Activated CD8-positive, alpha-beta memory T cell treated with anti-CD3 and anti-CD28 coated beads for 1 hour (primary cell): Measurements from ENCODE around the gene COMMD4.
A peak's percentile ranks its signal among the peaks of the same experiment; 100 is the strongest.

ENCODE experiments used
- DNase-seq, 2 donors: peaks; one replicate each; pipeline ENCODE4 v3.0.0-alpha.2; 2020; ENCODE audit warnings: low read depth in 1 of 2; ENCODE audit errors: extremely low read depth in 1 of 2

The COMMD4 gene

DNA sequence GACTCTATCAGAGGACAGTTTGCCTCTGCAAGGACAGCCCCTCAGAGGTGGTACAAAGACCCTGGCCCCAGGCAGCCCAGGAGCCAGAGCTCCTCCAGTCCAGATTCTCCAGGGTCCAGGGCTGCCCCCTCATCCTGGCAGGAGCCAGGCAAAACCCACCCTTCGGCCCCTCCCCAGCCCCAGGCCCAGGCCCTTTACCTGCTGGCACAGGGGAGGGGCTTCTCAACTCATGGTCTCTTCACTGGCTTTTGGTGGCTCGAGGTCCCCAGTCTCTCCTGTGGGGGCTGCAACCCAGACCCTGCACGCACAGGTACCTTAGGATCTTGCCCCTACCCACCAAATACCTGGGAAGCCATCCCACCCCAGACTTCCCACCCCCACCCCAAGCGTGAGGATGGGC lies 19.5 kb downstream of the COMMD4 start:
- no peak for DNase-seq

DNA sequence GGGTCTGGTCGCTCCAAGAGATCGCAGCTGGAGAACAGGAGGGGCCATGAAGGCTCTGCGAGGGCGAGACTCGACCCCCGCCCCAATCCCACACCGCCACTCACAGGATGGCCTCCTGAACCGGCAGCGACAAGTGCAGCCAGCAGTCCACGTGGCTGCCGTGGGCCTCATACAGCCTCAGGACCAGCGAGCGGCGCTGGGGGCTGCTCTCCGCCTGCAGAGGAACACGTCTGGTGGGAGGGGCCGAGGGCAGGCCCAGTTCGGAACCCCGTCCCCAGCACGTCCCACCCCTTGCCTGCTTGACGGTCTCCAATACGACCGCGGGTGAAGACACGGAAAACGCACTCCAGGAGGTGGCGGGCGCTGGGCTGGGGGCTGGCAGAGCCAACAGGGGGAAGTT lies 20.1 kb downstream of the COMMD4 start:
- no peak for DNase-seq

DNA sequence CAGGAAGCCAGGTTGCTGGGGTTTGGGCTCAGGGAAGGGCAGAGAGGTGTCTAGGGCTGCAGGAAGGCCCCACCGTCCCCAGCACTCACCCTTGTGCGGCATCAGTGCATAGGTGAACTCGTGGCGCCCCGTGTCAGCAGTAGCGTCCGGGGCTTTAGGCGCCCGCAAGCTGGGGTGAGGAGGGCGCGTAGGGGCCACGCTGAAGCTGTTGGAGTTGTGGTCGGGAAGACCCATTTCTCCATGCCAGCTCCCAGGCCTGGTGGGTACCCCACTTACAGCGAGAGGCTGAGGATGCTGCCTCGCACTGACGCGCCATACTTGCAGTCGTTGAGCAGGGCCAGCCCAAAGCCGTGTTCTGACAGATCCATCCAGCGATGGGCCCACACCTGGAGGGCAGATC lies 20.7 kb downstream of the COMMD4 start:
- no peak for DNase-seq

DNA sequence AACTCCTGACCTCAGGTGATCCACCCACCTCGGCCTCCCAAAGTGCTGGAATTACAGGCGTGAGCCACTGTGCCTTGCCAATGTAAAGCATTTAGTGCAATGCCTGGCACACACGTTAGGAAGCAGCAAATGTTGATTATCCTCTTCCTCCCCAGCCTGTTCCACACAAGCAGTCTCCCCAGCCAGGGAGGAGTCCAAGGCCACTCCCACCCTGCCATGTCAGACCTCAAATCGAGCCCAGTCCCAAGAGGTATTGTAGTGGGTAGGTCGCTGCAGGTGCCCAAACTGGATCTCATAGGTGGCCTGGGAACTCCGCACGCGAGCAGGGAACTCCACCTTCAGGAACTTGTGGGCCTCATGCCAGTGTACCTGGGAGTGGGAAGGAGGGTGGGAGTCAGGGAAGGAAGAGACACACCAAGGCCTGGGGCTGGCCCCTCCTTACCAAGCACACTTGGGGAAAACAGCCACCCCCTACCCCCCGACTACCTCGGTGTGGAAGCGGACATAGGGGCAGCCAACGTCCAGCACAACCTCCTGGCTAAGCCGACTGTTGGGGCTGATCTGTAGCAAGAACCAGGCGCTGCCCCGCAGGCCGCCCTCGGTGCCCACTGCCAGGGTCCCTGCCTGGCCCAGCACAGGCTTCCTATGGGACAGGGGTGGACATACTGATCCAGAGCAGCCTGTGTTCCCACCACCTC lies 22.3 kb downstream of the COMMD4 start:
- DNase-seq = no peak

DNA sequence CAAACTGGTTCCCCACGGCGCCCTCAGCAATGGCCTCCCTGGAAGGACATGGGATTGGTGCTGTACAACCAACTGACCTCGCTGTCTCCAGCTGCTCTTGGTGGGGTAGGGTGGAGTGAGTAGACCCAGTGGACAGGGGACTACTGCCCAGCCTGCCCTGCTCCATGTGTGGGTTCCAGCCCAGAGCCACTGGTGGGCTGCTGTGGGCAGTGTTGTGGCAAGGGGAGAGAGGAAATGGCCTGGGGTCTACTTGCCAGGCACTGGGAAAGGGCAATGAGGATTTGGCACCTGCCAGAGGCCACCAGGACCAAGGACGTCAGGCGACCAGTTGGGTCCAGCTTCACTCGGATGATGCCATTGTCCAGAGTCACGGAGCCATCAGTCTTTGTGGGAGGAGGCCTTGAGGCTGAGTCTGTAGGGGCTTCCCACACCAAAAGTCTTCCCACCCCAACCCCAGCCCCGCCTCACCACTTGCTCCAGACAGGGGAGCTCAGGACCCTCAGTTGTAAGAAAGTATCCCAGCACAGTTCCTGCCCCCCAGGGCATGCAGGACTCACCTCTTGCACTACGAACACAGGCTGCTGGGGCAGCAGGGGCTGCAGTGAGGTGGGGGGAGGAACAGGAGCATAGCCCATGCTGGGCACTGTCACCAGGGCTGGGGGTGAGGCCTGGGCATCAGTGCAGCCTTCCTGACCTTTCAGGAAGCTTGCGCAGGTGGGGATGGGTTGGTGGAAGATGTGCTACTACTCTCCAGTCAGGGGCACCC lies 23.1 kb downstream of the COMMD4 start:
- no peak for DNase-seq

DNA sequence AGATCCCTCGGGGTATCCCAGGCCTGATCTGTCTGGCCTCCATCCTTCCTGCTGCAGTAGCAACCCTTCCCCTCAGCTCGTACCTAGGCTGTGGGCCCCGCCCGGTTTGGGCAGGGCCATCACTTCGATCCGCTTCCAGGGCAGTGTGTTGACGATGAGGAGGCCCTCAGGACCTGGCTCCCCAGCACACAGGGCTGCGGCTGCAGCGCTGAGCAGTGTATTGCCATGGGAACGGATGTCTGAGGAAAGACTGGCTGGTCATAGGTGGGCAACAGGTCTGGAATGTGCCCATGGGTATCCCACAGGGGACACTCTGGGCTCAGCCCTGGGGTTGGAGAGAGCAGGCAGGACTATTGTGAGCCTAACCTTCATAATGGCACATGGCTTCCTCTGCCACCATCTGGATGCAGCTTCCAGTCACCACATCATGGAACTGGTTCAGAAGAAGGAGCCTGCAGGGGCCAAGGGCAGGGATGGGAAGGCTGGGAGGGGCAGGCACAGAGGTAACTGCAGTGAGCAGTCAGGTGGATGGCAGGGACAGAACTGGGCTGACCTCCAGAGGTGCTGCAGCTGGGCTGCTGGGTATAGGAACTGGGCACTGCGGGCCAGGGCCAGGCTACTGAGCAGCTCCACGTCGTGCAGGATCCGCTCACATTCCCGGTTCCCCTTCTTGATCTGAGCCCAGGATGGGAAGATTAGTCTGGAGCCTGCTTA lies 23.8 kb downstream of the COMMD4 start:
- DNase-seq = no peak

DNA sequence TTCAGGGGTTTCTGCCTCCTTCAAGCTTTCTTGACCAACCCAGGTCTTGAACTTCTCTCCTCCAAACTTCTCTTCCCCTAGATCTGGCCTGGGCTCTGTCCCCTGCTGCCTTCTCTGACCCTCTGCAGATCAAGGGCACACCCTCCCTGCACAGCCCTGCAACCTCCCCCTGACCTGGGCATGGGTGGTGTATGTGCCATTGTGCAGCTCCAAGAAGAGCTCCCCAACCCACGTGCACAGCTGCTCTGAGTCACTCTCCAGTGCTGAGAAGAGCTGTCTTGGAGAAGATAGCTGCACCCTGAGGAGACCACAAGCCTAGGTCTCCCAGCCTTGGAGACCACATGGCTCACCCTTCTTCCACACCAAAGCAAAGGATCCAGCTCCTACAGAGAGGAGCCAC lies 24.5 kb downstream of the COMMD4 start:
- DNase-seq = no peak

DNA sequence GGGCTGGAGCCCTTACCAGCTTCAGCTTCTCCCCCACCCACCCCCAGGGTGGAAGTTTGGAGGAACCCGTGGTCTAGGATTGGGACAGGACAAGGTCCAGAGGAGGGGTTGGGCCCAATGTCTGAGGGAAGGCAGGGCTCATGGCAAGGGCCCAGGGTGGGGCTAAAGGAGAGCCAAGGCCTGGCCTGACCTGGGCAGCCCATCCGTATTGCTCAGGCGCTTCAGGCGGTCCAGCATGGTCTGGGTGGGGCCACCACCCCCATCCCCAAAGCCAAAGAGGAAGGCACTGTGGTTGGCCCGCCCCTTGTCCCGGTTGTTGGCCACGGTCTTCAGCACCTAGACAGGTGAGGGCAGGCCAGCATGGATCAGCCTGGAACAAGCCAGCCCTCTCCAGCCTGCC lies 25.0 kb downstream of the COMMD4 start:
- DNase-seq = no peak

DNA sequence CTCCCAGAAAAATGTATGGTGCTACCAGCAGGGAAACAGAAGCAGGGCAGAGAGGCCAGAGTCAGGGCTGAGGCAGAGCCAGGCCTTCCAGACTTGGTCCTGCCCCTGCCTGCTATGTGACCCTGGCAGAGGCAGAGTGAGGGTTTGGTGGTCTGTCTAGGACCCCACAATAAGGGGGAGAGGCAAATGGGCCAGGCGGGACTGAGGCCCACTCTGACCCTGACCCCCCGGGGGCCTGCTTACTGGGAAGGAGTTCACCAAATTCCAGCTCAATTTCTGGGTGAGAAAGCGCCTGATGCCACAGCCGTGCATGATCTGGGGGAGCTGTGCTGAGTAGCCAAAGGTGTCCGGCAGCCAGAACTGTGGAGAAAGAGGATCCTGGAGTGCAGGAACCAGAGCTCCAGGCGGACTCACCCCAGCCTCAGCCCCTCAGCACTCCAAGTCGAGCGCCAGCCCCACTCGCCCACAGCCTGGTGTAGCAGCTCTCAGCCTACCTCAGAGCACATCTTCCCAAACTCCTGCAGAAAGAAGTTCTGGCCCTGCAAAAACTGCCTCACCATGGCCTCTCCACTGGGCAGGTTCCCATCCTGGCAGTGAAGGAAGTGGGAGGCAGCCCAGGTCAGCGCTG lies 25.6 kb downstream of the COMMD4 start:
- DNase-seq = no peak

DNA sequence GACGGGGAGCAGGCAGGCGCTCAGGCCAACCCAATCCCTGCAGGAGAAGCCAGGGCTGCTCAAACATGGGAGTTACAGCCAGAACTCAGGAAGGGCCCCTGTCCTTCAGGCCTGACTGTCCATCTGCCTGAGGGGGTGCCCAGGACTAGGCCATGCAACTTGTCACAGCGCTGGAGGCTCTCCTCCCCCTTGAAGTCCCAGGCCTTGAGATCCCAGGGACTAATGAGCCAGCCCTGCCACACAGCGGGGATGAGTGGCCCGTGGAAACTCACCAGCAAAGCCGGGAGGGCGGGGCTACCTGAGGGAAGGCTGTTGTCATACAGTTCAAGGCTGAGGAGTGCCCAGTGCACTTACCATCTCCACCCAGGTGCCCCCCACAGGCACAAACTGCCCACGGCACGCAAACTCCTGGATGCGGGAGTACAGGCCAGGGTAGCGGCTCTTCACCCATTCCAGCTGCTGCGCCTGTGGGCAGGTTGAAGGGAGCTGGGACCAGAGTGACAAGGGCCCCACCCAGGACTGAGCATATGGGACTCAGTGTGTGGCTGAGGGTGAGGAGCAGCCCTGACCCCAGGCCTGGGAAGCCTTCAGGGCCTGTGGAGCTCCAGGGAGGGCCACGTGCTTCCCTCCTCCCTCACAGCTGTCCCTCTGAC lies 26.3 kb downstream of the COMMD4 start:
- DNase-seq = no peak

DNA sequence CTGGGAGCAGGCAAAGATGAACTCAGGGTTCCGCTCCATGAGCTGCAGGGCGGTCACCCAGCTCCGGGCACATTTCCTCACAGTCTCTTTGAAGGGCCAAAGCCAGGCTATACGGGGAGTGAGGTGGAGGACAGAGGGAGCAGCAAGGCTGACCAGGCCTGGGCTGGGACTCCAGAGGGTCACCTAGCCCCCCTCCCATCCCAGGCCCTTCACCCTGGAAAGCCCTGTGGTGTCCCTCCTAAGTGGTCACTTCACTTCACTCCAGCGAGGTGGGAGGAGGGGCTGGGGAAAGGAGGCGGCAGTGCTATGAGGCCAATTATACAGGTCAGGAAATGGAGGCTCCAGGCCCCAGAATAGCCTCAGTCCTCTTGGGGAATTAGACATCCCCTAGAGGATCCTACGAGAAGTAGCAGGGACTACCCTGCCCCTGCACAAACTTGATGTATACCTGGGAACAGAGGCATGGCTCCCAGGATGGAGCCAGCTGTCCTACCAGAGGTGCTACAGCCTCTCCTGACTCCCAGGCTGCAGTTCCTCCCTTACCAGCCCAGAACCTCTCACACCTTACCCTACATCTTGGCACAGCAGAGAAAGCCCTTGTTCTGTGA lies 26.9 kb downstream of the COMMD4 start:
- DNase-seq = no peak

DNA sequence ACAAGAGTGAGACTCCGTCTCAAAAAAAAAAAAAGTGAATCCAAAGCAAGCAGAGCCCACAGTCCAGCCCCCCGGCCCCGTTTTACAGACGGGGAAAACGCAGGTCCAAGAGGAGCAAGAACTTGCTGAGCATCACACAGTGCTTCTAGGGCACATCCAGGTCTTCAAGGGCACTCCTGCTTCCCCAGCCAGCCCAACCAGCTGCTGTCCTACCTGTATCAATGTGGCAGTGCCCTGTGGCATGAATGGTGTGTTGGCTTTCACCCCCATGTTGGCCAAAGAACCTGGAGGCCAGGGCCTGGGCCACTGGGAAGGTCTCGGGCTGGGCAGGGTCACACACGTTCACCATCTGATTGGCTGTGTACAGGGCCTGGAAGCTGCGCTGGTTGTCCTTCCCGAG lies 27.9 kb downstream of the COMMD4 start:
- no peak for DNase-seq

DNA sequence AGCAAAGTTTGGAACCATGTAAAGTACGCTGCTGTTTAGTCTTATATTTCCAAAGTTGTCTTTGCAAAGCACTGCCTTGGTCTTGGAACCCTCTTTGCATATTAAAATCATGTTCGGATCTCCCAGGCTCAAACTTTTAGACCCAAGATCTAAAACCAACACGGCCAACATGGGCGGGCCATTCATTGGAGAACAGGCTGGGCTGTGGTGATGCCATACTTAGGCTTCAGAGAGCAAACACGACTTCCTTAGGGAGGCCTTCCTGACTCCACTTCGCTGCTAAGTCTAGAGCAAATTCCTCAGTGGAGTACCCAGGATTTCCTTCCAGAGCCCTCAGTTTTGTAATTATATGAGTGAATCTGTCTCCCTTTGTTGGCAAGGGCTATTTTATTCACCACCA lies 29.0 kb downstream of the COMMD4 start:
- DNase-seq = no peak

DNA sequence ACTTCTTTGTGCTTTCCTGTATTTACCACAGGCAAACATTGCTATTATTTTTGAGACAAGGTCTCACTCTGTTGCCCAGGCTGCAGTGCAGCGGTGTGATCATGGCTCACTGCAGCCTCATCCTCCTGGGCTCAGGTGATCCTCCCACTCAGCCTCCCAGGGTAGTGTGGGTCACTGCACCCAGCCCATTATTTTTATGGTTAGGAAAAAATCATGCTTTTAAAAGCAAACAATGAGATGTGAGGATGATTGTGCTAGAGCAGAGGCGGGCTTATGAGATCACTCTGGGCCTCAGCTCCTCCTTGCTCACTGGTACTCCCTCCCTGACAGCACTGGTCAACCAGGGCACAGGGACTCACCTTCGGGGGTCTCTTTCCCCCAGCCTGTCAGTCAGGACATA lies 30.3 kb downstream of the COMMD4 start:
- DNase-seq = no peak

DNA sequence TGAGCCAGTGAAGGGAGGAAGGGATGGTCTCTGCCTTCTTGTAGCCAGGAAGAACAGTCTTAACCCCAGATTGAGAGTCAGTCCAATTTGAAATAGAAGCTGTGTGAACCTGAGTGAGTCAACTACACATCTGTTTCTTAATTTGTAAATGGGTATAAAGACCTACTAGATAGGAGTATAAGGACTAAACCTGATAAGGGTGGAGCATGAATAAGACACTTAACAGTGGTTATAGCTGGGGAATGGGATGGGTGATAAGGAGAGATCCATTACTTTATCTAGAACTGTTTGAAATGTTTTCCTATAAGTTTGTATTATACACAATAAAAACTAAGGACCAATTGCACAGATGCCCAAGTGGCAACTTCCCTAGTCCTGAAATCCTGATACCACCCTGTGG lies 31.1 kb downstream of the COMMD4 start:
- no peak for DNase-seq

DNA sequence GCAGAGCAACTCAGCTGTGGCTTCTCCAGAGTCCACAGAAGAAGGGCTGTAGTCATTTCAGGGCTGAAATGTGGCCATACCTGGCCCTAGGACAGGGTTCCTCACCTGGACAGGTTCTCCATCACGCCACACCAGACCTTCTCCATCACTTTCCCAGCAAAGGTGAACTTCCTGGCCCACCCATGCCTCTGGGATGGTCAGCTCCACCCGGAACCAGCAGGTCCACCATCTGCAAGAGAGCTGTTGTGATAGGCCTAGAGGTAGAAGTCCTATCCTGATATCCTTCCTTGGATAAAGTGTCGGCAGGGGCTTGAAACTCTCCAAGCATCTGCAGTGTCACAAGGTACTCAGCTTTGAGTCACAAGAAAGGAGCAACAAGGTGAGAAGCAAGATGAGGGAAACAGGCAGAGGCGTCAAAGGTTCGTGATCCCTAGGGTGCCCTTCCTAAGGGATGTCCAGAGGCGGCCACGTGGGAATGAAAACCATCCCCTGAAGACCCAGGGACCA lies 31.6 kb downstream of the COMMD4 start:
- DNase-seq = no peak

DNA sequence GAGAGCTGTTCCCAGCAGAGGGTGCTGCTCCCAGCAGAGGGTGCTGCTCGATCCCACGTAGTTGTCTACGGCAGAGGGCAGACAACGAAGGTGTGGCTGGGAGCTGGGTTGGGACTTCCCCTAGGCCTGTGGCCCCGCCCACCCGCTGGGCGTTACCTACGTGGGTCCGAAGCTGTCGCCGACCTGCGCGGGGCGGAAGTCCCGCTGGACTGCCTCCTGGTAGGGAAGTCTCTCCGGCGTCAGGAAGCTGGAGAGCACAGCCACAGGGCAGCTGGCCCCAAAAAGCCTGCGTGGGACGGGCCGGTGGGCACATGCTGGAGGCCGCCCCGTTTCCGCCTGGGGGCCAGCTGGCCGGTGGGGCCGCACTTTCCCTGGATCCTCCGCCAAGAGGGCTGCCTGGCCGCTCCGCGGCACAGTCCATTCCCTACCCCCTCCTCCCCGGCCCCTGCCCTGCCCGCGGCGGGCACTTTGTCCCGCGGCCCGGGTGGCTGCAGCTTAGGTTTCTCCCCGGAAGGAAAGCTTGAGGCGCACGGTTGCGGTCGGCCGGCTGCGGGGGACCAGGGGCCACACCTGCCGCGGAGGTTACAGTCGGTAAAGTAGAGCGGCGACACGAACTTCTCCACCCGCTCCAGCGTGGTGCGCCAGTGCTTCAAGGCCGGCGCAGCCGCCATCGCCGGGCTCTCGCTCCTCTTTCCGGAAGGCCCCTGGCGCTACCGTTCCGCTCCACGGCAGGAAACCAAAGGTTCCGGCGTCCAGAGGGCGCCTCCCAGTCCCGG lies 32.2 kb downstream of the COMMD4 start, which contains the start of gene MAN2C1:
MAN2C1 (minus strand) TSS at position 695 of the 776 bp plus-strand sequence; CDS start at position 671, 24 bp downstream.
- DNase-seq = peak; percentile 68 to 81

DNA sequence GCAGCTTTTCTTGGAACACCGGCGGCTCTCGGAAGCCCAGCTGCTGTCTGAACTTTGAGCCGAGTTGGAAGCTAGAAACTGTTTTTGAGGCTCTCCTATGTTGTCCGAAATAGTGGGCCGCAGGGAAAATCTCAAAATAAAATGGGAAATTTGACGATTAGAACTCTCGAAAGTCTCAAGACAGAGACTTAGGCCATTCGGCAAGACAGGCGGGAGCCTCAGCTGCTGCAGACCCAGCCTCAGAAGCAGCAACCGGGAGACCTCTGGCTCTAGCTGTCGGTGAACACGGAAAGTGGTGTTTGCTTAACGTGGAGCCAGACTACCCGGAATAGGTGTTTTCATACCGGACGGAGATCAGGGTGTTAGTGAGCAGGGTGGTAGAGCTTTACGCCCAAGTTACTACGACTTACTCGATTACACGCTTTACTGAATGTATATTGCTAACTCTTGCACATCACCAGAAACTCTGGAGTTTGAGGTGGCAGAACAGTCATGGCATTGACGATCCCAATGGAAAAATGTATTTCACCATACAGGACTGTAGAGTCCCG lies 32.9 kb downstream of the COMMD4 start:
- no peak for DNase-seq

DNA sequence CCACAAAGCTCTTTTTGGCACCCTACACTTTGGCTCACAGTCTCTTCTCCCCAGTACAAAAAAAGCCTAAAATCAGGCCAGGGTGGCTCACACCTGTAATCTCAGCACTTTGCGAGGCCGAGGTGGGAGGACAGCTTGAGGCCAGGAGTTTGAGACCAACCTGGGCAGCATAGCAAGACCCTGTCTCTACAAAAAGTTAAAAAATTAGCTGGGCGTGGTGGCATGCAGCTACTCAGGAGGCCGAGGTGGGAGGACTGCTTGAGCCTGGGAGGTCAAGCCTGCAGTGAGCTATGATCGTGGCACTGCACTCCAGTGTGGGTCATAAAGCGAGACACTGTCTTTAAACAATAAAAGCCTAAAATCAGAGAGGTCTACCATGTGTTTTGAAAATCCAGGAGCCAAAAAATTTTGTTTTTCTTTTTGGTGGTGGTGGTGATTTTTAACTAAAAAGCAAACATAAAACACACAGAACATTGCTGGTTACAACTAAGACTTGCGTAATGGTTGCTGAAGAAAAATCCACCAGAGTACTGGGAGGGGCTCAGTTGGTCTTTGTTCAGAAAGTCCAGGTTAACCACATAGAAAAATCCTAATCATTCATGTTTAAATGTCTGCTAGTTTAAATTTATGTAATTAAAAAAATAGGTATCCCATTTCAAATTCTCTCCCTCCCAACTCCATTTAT lies 34.2 kb downstream of the COMMD4 start:
- DNase-seq = no peak
